Heart left ventricle (tissue), 16 donors: ENCODE measurements around the gene LSAMP. TPM values are rescaled to one million over a fixed set of nuclear protein-coding genes. Genes with fewer than 3 reads are reported as not detected.

Experiments used
- ATAC-seq, 4 donors: fragments of 200-7000 bp; cut with Tn5 transposase; one replicate each; pipeline ENCODE4 v1.9.1; 2020 to 2022; ENCODE audit warnings: moderate library complexity in 4 of 4, mild to moderate bottlenecking in 3 of 4, moderate number of reproducible peaks in 1 of 4
- DNase-seq, 5 donors: peaks; one replicate each; pipeline ENCODE4 v3.0.0-alpha.2; 2020
- H3K27ac ChIP-seq, 12 donors: fragments of 200-600 bp; sonication (generic) in 4 of 12; one replicate each; pipeline versions ENCODE4 v1.5.0 to v1.8.0; 2016 to 2022; ENCODE audit warnings: mild to moderate bottlenecking in 2 of 12
- H3K27me3 ChIP-seq, 9 donors: fragments of 200-600 bp; sonication (generic) in 2 of 9; one replicate each; pipeline versions ENCODE4 v1.5.1 to v1.8.0; 2016 to 2022; ENCODE audit warnings: mild to moderate bottlenecking in 3 of 9
- H3K36me3 ChIP-seq, 9 donors: fragments of 200-600 bp; sonication (generic) in 2 of 9; one replicate each; pipeline versions ENCODE4 v1.5.0 to v1.8.0; 2018 to 2022; ENCODE audit warnings: mild to moderate bottlenecking in 2 of 9
- H3K4me1 ChIP-seq, 12 donors: fragments of 200-600 bp; sonication (generic) in 4 of 12; one replicate each; pipeline versions ENCODE4 v1.5.0 to v1.8.0; 2016 to 2022; ENCODE audit warnings: mild to moderate bottlenecking in 3 of 12
- H3K4me3 ChIP-seq, 12 donors: fragments of 200-600 bp; sonication (generic) in 4 of 12; one replicate each; pipeline versions ENCODE4 v1.5.0 to v1.8.0; 2017 to 2022; ENCODE audit warnings: mild to moderate bottlenecking in 9 of 12, moderate library complexity in 4 of 12
- H3K9me3 ChIP-seq, 12 donors: fragments of 200-600 bp; sonication (generic) in 4 of 12; one replicate each; pipeline versions ENCODE4 v1.5.0 to v1.8.0; 2016 to 2022; ENCODE audit warnings: mild to moderate bottlenecking in 1 of 12
- POLR2A ChIP-seq, 2 donors: fragments of 450-650 bp; IDR thresholded peaks; one replicate each; pipeline ENCODE4 v1.6.1; 2017; ENCODE audit warnings: antibody characterized with exemption in 2 of 2, mild to moderate bottlenecking in 2 of 2, moderate library complexity in 2 of 2
- WGBS, 4 donors: extraction: QIAGEN DNeasy Blood & Tissue Kit in 2 of 4; methylation state at CpG; one replicate each; pipeline versions ENCODE4 v1.1.5 to v1.1.7; 2013 to 2018; 5-methylcytosine and 5-hydroxymethylcytosine counted together
- intact Hi-C, 10 donors: fragments of 100-400 bp; cut with DNase I; formaldehyde crosslinking; loops; one replicate each; pipeline versions ENCODE4 v1.11.1 to v1.14.2; 2022
- polyA plus RNA-seq, 2 donors: library from polyadenylated mRNA; stranded (reverse); fragments of 200-250 nt; gene quantifications; one replicate each; pipeline ENCODE4 v1.2.3, GENCODE V29; 2013
- total RNA-seq, 9 donors: library from RNA; depleted of rRNA in 2 of 9; stranded (reverse); fragments of >200 nt in 2 of 9; fragmentation: NEBNext Ultra II Directional in 3 of 9; extraction: Animal tissue kit (Norgen Biotek cat#: 25700) in 3 of 9; gene quantifications; one replicate each; pipeline versions ENCODE4 v1.1.0 to v1.2.4, GENCODE V29; 2016 to 2023
- TF ChIP-seq, protein P1 (sequence below), 12 donors: fragments of 200-600 bp; sonication (generic) in 4 of 12; IDR thresholded peaks; one replicate each; pipeline versions ENCODE4 v1.5.0 to v1.8.0; 2018 to 2022; ENCODE audit warnings: antibody characterized with exemption in 12 of 12, mild to moderate bottlenecking in 5 of 12
- donor health status: ischemic (EF 13 %, LVEDD 7.1; RV severe dilation, severe dysfunction).
- donor health status: healthy with polysubstance abuse.
- donor health status: DM: no; HTN: yes; CAD: no.
- donor health status: DM: no; HTN: no; CAD: no.
- donor health status: ischemic (EF 25% LVEDD 6.9; RV normal size, moderate dysfunction).
- donor health status: ischemic (EF 25% LVEDD 5.7; RV mildly dilated, moderate dysfunction).
- donor health status: healthy.
- donor health status: DM: yes; HTN: yes; CAD: no.
- donor health status: ischemic (EF 35%, LVEDD 5.7; RV mildly dilated, moderate dysfunction).
- donor health status: nonischemic (EF 11% LVEDD 7.7; RV severe dilation, severe dysfunction).
- donor health status: DM: yes; HTN: yes; CAD: no.
- donor health status: PGD.
- donor health status: ischemic (EF 29% LVEDD 5.4; RV normal size, mild dysfunction).
- donor health status: nonischemic (EF 23%, LVEDD 6.1; RV moderate dilation, normal function).

Gene LSAMP
- total and polyA plus RNA-seq, 11 donors, result 1.6 to 52.3 (median 7.2) TPM

GRCh38 chr3:116045314-116045713 is 400.0 kb downstream of the LSAMP start:
- intact Hi-C loops, result no loop called here

GRCh38 chr3:116040152-116040551 is 405.1 kb downstream of the LSAMP start:
- 50 to 63% (median 57%) methylated on average over 3 of the region's 3 CpGs for WGBS, 4 donors
- intact Hi-C loops, result no loop called here
- H3K4me3 ChIP-seq, result no peak overlapping the region
- TF ChIP-seq POLR2A (IDR thresholded peaks at IDR 0.05), result no peak
- TF ChIP-seq, protein P1, sequence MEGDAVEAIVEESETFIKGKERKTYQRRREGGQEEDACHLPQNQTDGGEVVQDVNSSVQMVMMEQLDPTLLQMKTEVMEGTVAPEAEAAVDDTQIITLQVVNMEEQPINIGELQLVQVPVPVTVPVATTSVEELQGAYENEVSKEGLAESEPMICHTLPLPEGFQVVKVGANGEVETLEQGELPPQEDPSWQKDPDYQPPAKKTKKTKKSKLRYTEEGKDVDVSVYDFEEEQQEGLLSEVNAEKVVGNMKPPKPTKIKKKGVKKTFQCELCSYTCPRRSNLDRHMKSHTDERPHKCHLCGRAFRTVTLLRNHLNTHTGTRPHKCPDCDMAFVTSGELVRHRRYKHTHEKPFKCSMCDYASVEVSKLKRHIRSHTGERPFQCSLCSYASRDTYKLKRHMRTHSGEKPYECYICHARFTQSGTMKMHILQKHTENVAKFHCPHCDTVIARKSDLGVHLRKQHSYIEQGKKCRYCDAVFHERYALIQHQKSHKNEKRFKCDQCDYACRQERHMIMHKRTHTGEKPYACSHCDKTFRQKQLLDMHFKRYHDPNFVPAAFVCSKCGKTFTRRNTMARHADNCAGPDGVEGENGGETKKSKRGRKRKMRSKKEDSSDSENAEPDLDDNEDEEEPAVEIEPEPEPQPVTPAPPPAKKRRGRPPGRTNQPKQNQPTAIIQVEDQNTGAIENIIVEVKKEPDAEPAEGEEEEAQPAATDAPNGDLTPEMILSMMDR (IDR thresholded peaks at IDR 0.05), result no peak
- no peak for DNase-seq
- H3K36me3 ChIP-seq, result no peaks in the 10 kb centered on the region
- H3K27me3 ChIP-seq, result no peaks in the 10 kb centered on the region
- peaks cover 0 to 8% (median 0%) of the 10 kb centered on the region in 12 donors for H3K4me1 ChIP-seq
- H3K27ac ChIP-seq, result no peak overlapping the region
- no peaks in the 10 kb centered on the region for H3K9me3 ChIP-seq
- ATAC-seq, result no peak

More at GRCh38 chr3:116045314-116045713, 400.0 kb downstream of the LSAMP start:
- DNase-seq, result no peak
- H3K27me3 ChIP-seq, result no peaks in the 10 kb centered on the region
- no peak for TF ChIP-seq POLR2A (IDR thresholded peaks at IDR 0.05)
- TF ChIP-seq, protein P1 (IDR thresholded peaks at IDR 0.05), result no peak
- ATAC-seq, result no peak
- no peak overlapping the region for H3K4me3 ChIP-seq
- H3K4me1 ChIP-seq, result no peaks in the 10 kb centered on the region
- no peak overlapping the region for H3K27ac ChIP-seq
- no peaks in the 10 kb centered on the region for H3K36me3 ChIP-seq
- no peaks in the 10 kb centered on the region for H3K9me3 ChIP-seq

- intact Hi-C loops, result no loop called here
- ATAC-seq, result no peak
- Histone ChIP-seq H3K4me3 (no peak overlapping the region), H3K4me1 (peaks cover 0 to 8% (median 0%) of the 10 kb centered on the region in 12 donors), H3K27ac (no peak overlapping the region), H3K9me3 (no peaks in the 10 kb centered on the region), H3K27me3 (no peaks in the 10 kb centered on the region), H3K36me3 (no peaks in the 10 kb centered on the region)
- DNase-seq, result no peak
- TF ChIP-seq POLR2A (IDR thresholded peaks at IDR 0.05), result no peak
- TF ChIP-seq, protein P1 (IDR thresholded peaks at IDR 0.05), result no peak
- 60 to 74% (median 67%) methylated on average over 4 of the region's 4 CpGs for WGBS, 4 donors
Measured at GRCh38 chr3:116039651-116039985, 405.7 kb downstream of the LSAMP start.

DNA sequence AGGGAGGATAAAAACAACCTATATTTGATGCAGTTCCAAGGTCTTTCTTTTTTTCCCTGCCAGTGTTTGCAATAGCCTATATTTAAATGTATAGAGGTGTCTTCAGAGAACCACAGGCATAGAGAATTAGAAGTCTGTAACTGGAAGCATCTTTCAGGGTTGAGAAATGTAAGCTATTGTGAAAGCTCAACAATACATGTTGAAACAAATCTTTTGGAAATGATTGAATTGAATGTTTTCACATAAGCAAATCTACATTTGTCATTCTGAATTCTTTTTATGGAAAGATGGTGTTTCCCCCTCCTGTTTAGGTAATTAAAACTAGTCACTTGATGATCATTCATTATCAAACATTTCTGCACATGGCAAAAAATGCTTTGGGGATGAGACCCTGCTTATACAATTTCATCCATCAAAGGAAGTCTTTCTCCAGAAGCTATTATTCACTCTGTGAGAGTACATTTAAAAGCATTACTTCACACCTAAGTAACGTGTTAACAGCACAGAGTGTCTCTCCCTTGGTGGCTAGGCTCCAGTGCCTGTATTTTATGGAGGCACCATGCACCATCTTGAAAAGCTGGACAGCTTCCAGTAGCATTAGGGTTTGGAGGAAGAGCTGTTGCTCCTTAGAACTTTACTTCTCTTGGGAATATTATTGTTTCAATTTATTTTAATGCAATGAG is 406.2 kb downstream of the LSAMP start:
- no peaks in the 10 kb centered on the region for H3K36me3 ChIP-seq
- DNase-seq (no peak), ATAC-seq (no peak)
- H3K4me3 ChIP-seq, result no peak overlapping the region
- H3K9me3 ChIP-seq, result no peaks in the 10 kb centered on the region
- TF ChIP-seq, protein P1 (IDR thresholded peaks at IDR 0.05), result no peak
- no peak for TF ChIP-seq POLR2A (IDR thresholded peaks at IDR 0.05)
- H3K27ac ChIP-seq, result no peak overlapping the region
- peaks cover 0 to 8% (median 0%) of the 10 kb centered on the region in 12 donors for H3K4me1 ChIP-seq
- H3K27me3 ChIP-seq, result no peaks in the 10 kb centered on the region
- intact Hi-C loops, result no loop called here
- WGBS, 4 donors, result 29 to 67% (median 43%) methylated on average over 1 of the region's 1 CpG
